B cell (primary cell): Measurements from ENCODE around the gene CNPPD1. TPM values are rescaled to one million over a fixed set of nuclear protein-coding genes. Genes with fewer than 3 reads are reported as not detected.

Experiments used
- ATAC-seq: fragments of 200-7000 bp; cut with Tn5 transposase; one replicate; pipeline ENCODE4 v1.10.0; 2021; ENCODE audit warnings: low read depth, mild to moderate bottlenecking, moderate number of reproducible peaks, moderate library complexity
- CTCF ChIA-PET: fragments of 350-600 bp; sonication (Branson Sonifier 250); formaldehyde crosslinking; loops from one replicate; lab custom pipeline; 2021; ENCODE audit warnings: antibody characterized with exemption, inconsistent platforms; lab: Charles Lee
- POLR2A ChIA-PET: fragments of 350-600 bp; sonication (Branson Sonifier 250); formaldehyde crosslinking; loops from one replicate; lab custom pipeline; 2021; ENCODE audit warnings: antibody characterized with exemption; lab: Charles Lee
- DNase-seq: peaks from one replicate; pipeline ENCODE4 v3.0.0; 2013
- H2AFZ ChIP-seq: 2 replicates; pipeline ENCODE4 v1.6.1; 2012; ENCODE audit warnings: mild to moderate bottlenecking, low read depth, low read length; ENCODE audit not compliant: insufficient read depth, poor library complexity, severe bottlenecking
- H3K27ac ChIP-seq, 2 donors: 1 replicate in 1 of 2; 2 replicates in 1 of 2; pipeline ENCODE4 v1.5.1; 2012 to 2013; ENCODE audit warnings: low read length in 2 of 2, mild to moderate bottlenecking in 2 of 2, moderate library complexity in 1 of 2
- H3K27me3 ChIP-seq, 4 experiments: fragments of 200-600 bp in 1 of 4; sonication (generic) in 1 of 4; replicated peaks in 1 of 4; 1 replicate in 2 of 4; 2 replicates in 2 of 4; pipeline versions ENCODE4 v1.6.1 to v1.7.0; 2013 to 2016; ENCODE audit warnings: low read length in 3 of 4, mild to moderate bottlenecking in 2 of 4, mixed read lengths in 1 of 4, moderate library complexity in 1 of 4; ENCODE audit not compliant: insufficient read depth in 4 of 4, control insufficient read depth in 3 of 4; ENCODE audit errors: control extremely low read depth in 1 of 4
- H3K36me3 ChIP-seq, 2 experiments: replicated peaks in 1 of 2; 1 replicate in 1 of 2; 2 replicates in 1 of 2; pipeline versions ENCODE4 v1.6.1 to v1.7.1; 2013; ENCODE audit warnings: low read length in 1 of 2; ENCODE audit not compliant: insufficient read depth in 2 of 2, control insufficient read depth in 1 of 2; ENCODE audit errors: control extremely low read depth in 1 of 2, extremely low read depth in 1 of 2
- H3K4me1 ChIP-seq, 2 donors: fragments of 200-600 bp in 1 of 2; sonication (generic) in 1 of 2; 1 replicate in 1 of 2; 2 replicates in 1 of 2; pipeline versions ENCODE4 v1.5.1 to v1.6.1; 2013 to 2017; ENCODE audit warnings: low read length in 2 of 2; ENCODE audit not compliant: control insufficient read depth in 2 of 2, insufficient read depth in 2 of 2
- H3K4me2 ChIP-seq: replicated peaks from 2 replicates; pipeline ENCODE3; 2012; ENCODE audit warnings: mild to moderate bottlenecking, low read depth, low read length; ENCODE audit not compliant: poor library complexity, severe bottlenecking
- H3K4me3 ChIP-seq, 5 experiments: fragments of 200-600 bp in 1 of 5; sonication (generic) in 1 of 5; 1 replicate in 3 of 5; 2 replicates in 2 of 5; pipeline versions ENCODE4 v1.5.1 to v1.7.0; 2011 to 2016; ENCODE audit warnings: low read length in 4 of 5, mild to moderate bottlenecking in 4 of 5, low read depth in 2 of 5, control low read depth in 1 of 5, moderate library complexity in 1 of 5; ENCODE audit not compliant: insufficient read depth in 1 of 5; ENCODE audit errors: control extremely low read depth in 1 of 5, extremely low read depth in 1 of 5
- H3K79me2 ChIP-seq: fragments of 200-600 bp; sonication (generic); one replicate; pipeline ENCODE4 v1.6.0; 2016; ENCODE audit warnings: low read length; ENCODE audit not compliant: control insufficient read depth, insufficient read depth
- H3K9ac ChIP-seq: fragments of 200-600 bp; sonication (generic); 2 replicates; pipeline ENCODE4 v1.6.1; 2017; ENCODE audit warnings: mild to moderate bottlenecking, low read length, moderate library complexity
- H3K9me3 ChIP-seq, 3 donors: one replicate each; pipeline versions ENCODE4 v1.6.1 to v1.7.1; 2013; ENCODE audit warnings: low read length in 2 of 3; ENCODE audit not compliant: control insufficient read depth in 2 of 3, insufficient read depth in 1 of 3; ENCODE audit errors: control extremely low read depth in 1 of 3
- H4K20me1 ChIP-seq: 2 replicates; pipeline ENCODE4 v1.6.0; 2012; ENCODE audit warnings: mild to moderate bottlenecking, low read length; ENCODE audit not compliant: insufficient read depth, control insufficient read depth, poor library complexity, severe bottlenecking
- H3K27ac Mint-ChIP-seq: one replicate; pipeline ENCODE4 v1.8.0; 2021; ENCODE audit warnings: mixed read lengths
- H3K27me3 Mint-ChIP-seq: one replicate; pipeline ENCODE4 v1.8.0; 2021; ENCODE audit warnings: mixed read lengths
- H3K4me1 Mint-ChIP-seq: one replicate; pipeline ENCODE4 v1.8.0; 2021; ENCODE audit warnings: mixed read lengths
- H3K4me3 Mint-ChIP-seq: one replicate; pipeline ENCODE4 v1.8.0; 2021; ENCODE audit warnings: mixed read lengths
- H3K9me3 Mint-ChIP-seq: one replicate; pipeline ENCODE4 v1.8.0; 2022; ENCODE audit warnings: mixed read lengths; ENCODE audit not compliant: insufficient read depth
- EZH2 ChIP-seq: IDR thresholded peaks from 2 replicates; pipeline ENCODE4 v1.6.1; 2012; ENCODE audit warnings: borderline replicate concordance, low read depth, mild to moderate bottlenecking, moderate library complexity, low read length; ENCODE audit not compliant: insufficient read depth, poor library complexity, severe bottlenecking
- WGBS: methylation state at CpG from one replicate; pipeline ENCODE4 v1.1.5; 2013; ENCODE audit warnings: missing lambda C conversion rate; ENCODE audit not compliant: insufficient coverage; 5-methylcytosine and 5-hydroxymethylcytosine counted together
- intact Hi-C: fragments of 100-400 bp; cut with micrococcal nuclease; formaldehyde crosslinking; loops from one replicate; pipeline ENCODE4 v1.10.0; 2022
- polyA plus RNA-seq: library from polyadenylated mRNA; depleted of rRNA; stranded (reverse); fragments of >200 nt; gene quantifications from 2 replicates; pipeline ENCODE4 v1.2.3, GENCODE V29; 2012
- total RNA-seq, 2 donors: library from RNA; stranded (reverse); fragments of 120-200 nt in 1 of 2; gene quantifications; 1 replicate in 1 of 2; 2 replicates in 1 of 2; pipeline versions ENCODE4 v1.2.3 to v1.2.4, GENCODE V29; 2013 to 2022
- TF ChIP-seq, protein P1 (sequence below): fragments of 200-600 bp; IDR thresholded peaks from one replicate; pipeline ENCODE4 v1.8.0; 2022; ENCODE audit warnings: antibody characterized with exemption, mild to moderate bottlenecking

Gene CNPPD1
- total and polyA plus RNA-seq, 2 donors (not counting 1 experiment from before 2014, with no cell fraction given) = 150 to 159 TPM

DNA sequence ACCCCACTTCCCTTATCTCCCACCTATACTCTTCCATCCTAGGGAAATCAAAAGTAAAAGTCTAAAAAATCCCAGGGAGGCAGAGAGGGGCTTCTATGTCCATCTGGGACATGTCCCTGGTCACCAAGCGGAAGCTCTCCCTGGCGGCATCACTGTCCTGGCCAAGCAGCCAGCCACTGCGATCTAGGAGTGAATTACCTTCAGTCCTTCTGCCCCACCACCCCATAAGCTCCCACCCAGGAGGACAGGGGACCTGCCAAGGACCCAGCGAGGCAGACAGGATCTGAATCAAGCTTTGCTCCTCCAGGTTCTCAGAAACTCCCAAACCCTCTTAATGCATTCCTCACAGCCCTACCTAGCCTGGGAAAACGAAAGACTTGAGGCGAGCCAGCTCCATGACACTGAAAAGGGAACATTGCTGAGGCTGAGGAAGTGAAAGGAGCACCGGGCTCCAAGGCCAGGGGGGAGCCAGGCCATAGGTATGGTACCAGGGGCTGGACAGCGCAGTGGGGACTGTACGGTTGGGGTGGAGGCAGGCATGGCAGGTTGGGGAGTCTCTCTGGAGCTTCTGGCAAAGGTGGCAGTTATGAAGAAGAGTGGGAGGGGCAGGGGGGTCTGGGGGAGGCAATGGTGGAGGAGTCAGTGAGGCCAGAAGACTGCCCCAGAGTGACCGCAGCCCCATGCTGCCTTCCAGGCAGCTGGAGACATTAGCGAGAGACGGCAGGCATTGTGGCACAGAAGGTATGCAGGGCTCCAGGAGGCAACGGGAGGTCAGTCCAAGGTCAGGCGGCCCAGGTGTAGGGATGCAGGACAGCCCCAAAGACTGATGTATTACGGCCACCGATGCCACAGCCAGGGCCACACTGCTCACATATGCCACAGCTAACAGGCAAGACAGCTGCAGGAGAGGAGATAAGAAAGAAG is 4.2 kb downstream of the CNPPD1 start:
- H3K27ac Mint-ChIP-seq = peak overlapping the region; percentile 20
- intact Hi-C loops = no loop called here
- H3K9me3 Mint-ChIP-seq = no peaks in the 10 kb centered on the region
- 94% methylated on average over 11 of the region's 16 CpGs for WGBS
- no peaks in the 10 kb centered on the region for H3K9me3 ChIP-seq
- DNase-seq (peak; percentile 5), ATAC-seq (no peak)
- peaks cover 33% of the 10 kb centered on the region for H4K20me1 ChIP-seq
- H3K4me3 Mint-ChIP-seq = no peak overlapping the region
- H3K27me3 Mint-ChIP-seq = no peaks in the 10 kb centered on the region
- no peak overlapping the region for H3K27ac ChIP-seq
- H3K4me1 Mint-ChIP-seq = peaks cover 26% of the 10 kb centered on the region
- H3K79me2 ChIP-seq = peaks cover 26% of the 10 kb centered on the region
- H3K4me2 ChIP-seq = no peak overlapping the region
- H3K27me3 ChIP-seq = no peaks in the 10 kb centered on the region
- CTCF ChIA-PET = interaction anchor here (0.7 to 8.6 kb wide), 18 partner anchors 8 to 296 kb away, joined by 3 to 136 read pairs (median 13); partner anchors contain the start of genes ABCB6, NHEJ1, TUBA4A and TUBA4B
- no peak overlapping the region for H2AFZ ChIP-seq
- TF ChIP-seq EZH2 = no peak
- TF ChIP-seq, protein P1, sequence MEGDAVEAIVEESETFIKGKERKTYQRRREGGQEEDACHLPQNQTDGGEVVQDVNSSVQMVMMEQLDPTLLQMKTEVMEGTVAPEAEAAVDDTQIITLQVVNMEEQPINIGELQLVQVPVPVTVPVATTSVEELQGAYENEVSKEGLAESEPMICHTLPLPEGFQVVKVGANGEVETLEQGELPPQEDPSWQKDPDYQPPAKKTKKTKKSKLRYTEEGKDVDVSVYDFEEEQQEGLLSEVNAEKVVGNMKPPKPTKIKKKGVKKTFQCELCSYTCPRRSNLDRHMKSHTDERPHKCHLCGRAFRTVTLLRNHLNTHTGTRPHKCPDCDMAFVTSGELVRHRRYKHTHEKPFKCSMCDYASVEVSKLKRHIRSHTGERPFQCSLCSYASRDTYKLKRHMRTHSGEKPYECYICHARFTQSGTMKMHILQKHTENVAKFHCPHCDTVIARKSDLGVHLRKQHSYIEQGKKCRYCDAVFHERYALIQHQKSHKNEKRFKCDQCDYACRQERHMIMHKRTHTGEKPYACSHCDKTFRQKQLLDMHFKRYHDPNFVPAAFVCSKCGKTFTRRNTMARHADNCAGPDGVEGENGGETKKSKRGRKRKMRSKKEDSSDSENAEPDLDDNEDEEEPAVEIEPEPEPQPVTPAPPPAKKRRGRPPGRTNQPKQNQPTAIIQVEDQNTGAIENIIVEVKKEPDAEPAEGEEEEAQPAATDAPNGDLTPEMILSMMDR = no peak
- no peak overlapping the region for H3K9ac ChIP-seq
- H3K4me3 ChIP-seq = no peak overlapping the region
- peaks cover 3 to 41% of the 10 kb centered on the region in 2 experiments for H3K36me3 ChIP-seq
- POLR2A ChIA-PET = interaction anchor here (0.8 kb wide), 1 partner anchor 39 kb away, joined by 4 read pairs; no protein-coding TSS in a partner anchor
- peaks cover 6 to 35% of the 10 kb centered on the region in 2 donors for H3K4me1 ChIP-seq
